Heart left ventricle (tissue), 16 donors: ENCODE measurements around the gene NRDC. TPM values are rescaled to one million over a fixed set of nuclear protein-coding genes. Genes with fewer than 3 reads are reported as not detected.
A peak's percentile ranks its signal among the peaks of the same experiment; 100 is the strongest.

Source experiments
- ATAC-seq, 4 donors: fragments of 200-7000 bp; cut with Tn5 transposase; one replicate each; pipeline ENCODE4 v1.9.1; 2020 to 2022; ENCODE audit warnings: moderate library complexity in 4 of 4, mild to moderate bottlenecking in 3 of 4, moderate number of reproducible peaks in 1 of 4
- DNase-seq, 5 donors: peaks; one replicate each; pipeline ENCODE4 v3.0.0-alpha.2; 2020
- H3K27ac ChIP-seq, 12 donors: fragments of 200-600 bp; sonication (generic) in 4 of 12; one replicate each; pipeline versions ENCODE4 v1.5.0 to v1.8.0; 2016 to 2022; ENCODE audit warnings: mild to moderate bottlenecking in 2 of 12
- H3K27me3 ChIP-seq, 9 donors: fragments of 200-600 bp; sonication (generic) in 2 of 9; one replicate each; pipeline versions ENCODE4 v1.5.1 to v1.8.0; 2016 to 2022; ENCODE audit warnings: mild to moderate bottlenecking in 3 of 9
- H3K36me3 ChIP-seq, 9 donors: fragments of 200-600 bp; sonication (generic) in 2 of 9; one replicate each; pipeline versions ENCODE4 v1.5.0 to v1.8.0; 2018 to 2022; ENCODE audit warnings: mild to moderate bottlenecking in 2 of 9
- H3K4me1 ChIP-seq, 12 donors: fragments of 200-600 bp; sonication (generic) in 4 of 12; one replicate each; pipeline versions ENCODE4 v1.5.0 to v1.8.0; 2016 to 2022; ENCODE audit warnings: mild to moderate bottlenecking in 3 of 12
- H3K4me3 ChIP-seq, 12 donors: fragments of 200-600 bp; sonication (generic) in 4 of 12; one replicate each; pipeline versions ENCODE4 v1.5.0 to v1.8.0; 2017 to 2022; ENCODE audit warnings: mild to moderate bottlenecking in 9 of 12, moderate library complexity in 4 of 12
- H3K9me3 ChIP-seq, 12 donors: fragments of 200-600 bp; sonication (generic) in 4 of 12; one replicate each; pipeline versions ENCODE4 v1.5.0 to v1.8.0; 2016 to 2022; ENCODE audit warnings: mild to moderate bottlenecking in 1 of 12
- CTCF ChIP-seq, 12 donors: fragments of 200-600 bp; sonication (generic) in 4 of 12; IDR thresholded peaks; one replicate each; pipeline versions ENCODE4 v1.5.0 to v1.8.0; 2018 to 2022; ENCODE audit warnings: antibody characterized with exemption in 12 of 12, mild to moderate bottlenecking in 5 of 12
- POLR2A ChIP-seq, 2 donors: fragments of 450-650 bp; IDR thresholded peaks; one replicate each; pipeline ENCODE4 v1.6.1; 2017; ENCODE audit warnings: antibody characterized with exemption in 2 of 2, mild to moderate bottlenecking in 2 of 2, moderate library complexity in 2 of 2
- WGBS, 4 donors: extraction: QIAGEN DNeasy Blood & Tissue Kit in 2 of 4; methylation state at CpG; one replicate each; pipeline versions ENCODE4 v1.1.5 to v1.1.7; 2013 to 2018; 5-methylcytosine and 5-hydroxymethylcytosine counted together
- intact Hi-C, 10 donors: fragments of 100-400 bp; cut with DNase I; formaldehyde crosslinking; loops; one replicate each; pipeline versions ENCODE4 v1.11.1 to v1.14.2; 2022
- long read RNA-seq, 3 donors: library from polyadenylated mRNA; unstranded; transcript quantifications; one replicate each; pipeline ENCODE4 v2.0.0, GENCODE V29; 2020 to 2021
- polyA plus RNA-seq, 2 donors: library from polyadenylated mRNA; stranded (reverse); fragments of 200-250 nt; gene quantifications; one replicate each; pipeline ENCODE4 v1.2.3, GENCODE V29; 2013
- total RNA-seq, 9 donors: library from RNA; depleted of rRNA in 2 of 9; stranded (reverse); fragments of >200 nt in 2 of 9; fragmentation: NEBNext Ultra II Directional in 3 of 9; extraction: Animal tissue kit (Norgen Biotek cat#: 25700) in 3 of 9; gene quantifications; one replicate each; pipeline versions ENCODE4 v1.1.0 to v1.2.4, GENCODE V29; 2016 to 2023
- donor health status: ischemic (EF 13 %, LVEDD 7.1; RV severe dilation, severe dysfunction).
- donor health status: healthy with polysubstance abuse.
- donor health status: DM: no; HTN: yes; CAD: no.
- donor health status: DM: no; HTN: no; CAD: no.
- donor health status: ischemic (EF 25% LVEDD 6.9; RV normal size, moderate dysfunction).
- donor health status: ischemic (EF 25% LVEDD 5.7; RV mildly dilated, moderate dysfunction).
- donor health status: healthy.
- donor health status: DM: yes; HTN: yes; CAD: no.
- donor health status: ischemic (EF 35%, LVEDD 5.7; RV mildly dilated, moderate dysfunction).
- donor health status: nonischemic (EF 11% LVEDD 7.7; RV severe dilation, severe dysfunction).
- donor health status: DM: yes; HTN: yes; CAD: no.
- donor health status: PGD.
- donor health status: ischemic (EF 29% LVEDD 5.4; RV normal size, mild dysfunction).
- donor health status: nonischemic (EF 23%, LVEDD 6.1; RV moderate dilation, normal function).

Gene NRDC, protein sequence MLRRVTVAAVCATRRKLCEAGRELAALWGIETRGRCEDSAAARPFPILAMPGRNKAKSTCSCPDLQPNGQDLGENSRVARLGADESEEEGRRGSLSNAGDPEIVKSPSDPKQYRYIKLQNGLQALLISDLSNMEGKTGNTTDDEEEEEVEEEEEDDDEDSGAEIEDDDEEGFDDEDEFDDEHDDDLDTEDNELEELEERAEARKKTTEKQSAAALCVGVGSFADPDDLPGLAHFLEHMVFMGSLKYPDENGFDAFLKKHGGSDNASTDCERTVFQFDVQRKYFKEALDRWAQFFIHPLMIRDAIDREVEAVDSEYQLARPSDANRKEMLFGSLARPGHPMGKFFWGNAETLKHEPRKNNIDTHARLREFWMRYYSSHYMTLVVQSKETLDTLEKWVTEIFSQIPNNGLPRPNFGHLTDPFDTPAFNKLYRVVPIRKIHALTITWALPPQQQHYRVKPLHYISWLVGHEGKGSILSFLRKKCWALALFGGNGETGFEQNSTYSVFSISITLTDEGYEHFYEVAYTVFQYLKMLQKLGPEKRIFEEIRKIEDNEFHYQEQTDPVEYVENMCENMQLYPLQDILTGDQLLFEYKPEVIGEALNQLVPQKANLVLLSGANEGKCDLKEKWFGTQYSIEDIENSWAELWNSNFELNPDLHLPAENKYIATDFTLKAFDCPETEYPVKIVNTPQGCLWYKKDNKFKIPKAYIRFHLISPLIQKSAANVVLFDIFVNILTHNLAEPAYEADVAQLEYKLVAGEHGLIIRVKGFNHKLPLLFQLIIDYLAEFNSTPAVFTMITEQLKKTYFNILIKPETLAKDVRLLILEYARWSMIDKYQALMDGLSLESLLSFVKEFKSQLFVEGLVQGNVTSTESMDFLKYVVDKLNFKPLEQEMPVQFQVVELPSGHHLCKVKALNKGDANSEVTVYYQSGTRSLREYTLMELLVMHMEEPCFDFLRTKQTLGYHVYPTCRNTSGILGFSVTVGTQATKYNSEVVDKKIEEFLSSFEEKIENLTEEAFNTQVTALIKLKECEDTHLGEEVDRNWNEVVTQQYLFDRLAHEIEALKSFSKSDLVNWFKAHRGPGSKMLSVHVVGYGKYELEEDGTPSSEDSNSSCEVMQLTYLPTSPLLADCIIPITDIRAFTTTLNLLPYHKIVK
- 100 to 1,000 TPM in 7 of 9 donors, 10 to 100 TPM in 2; 89.4 to 152 (median 125) TPM for total RNA-seq
- polyA plus RNA-seq, result 100 to 1,000 TPM in 1 of 2 donors, 10 to 100 TPM in 1; 93.2 to 110 TPM
- long read RNA-seq, donor 1, transcript NRDC-201 (31 exons, 3,691 nt), result major isoform, 68 of 140 reads
- long read RNA-seq, donor 1, transcript NRDC-211 (2 exons, 1,020 nt), result minor isoform, 6 of 140 reads
- long read RNA-seq, donor 1, transcript NRDC-202 (33 exons, 3,895 nt), result minor isoform, 7 of 140 reads
- long read RNA-seq, donor 1, partial matches to known transcripts, result 35 of 140 reads
- long read RNA-seq, donor 1, other reads (novel, unspliced or antisense), result 24 of 140 reads
- long read RNA-seq, donor 2, transcript NRDC-211 (2 exons, 1,020 nt), result minor isoform, 8 of 343 reads
- long read RNA-seq, donor 2, transcript NRDC-202 (33 exons, 3,895 nt), result minor isoform, 31 of 343 reads
- long read RNA-seq, donor 2, transcript NRDC-201 (31 exons, 3,691 nt), result major isoform, 185 of 343 reads
- long read RNA-seq, donor 2, partial matches to known transcripts, result 85 of 343 reads
- long read RNA-seq, donor 2, other reads (novel, unspliced or antisense), result 34 of 343 reads
- long read RNA-seq, donor 3, transcript NRDC-202 (33 exons, 3,895 nt), result minor isoform, 15 of 144 reads
- long read RNA-seq, donor 3, transcript NRDC-201 (31 exons, 3,691 nt), result major isoform, 75 of 144 reads
- long read RNA-seq, donor 3, partial matches to known transcripts, result 22 of 144 reads
- long read RNA-seq, donor 3, other reads (novel, unspliced or antisense), result 29 of 144 reads

GRCh38 chr1:51878616-51879336 lies at the start of gene NRDC:
Gene NRDC, minus strand, starts transcription at chr1:51878727. Its CDS starts 112 bp downstream, at chr1:51878615.
- peaks cover 0 to 27% (median under 1%) of the 10 kb centered on the region in 9 donors for H3K27me3 ChIP-seq
- peaks cover 8 to 46% (median 34%) of the 10 kb centered on the region in 12 donors for H3K4me1 ChIP-seq
- H3K9me3 ChIP-seq, result no peaks in the 10 kb centered on the region
- DNase-seq (peak; percentile 99 to 100 (median 100)), ATAC-seq (peak; percentile 97 to 99 (median 98))
- peak within 1 kb of the TSS; percentile 75 to 97 (median 92) for H3K4me3 ChIP-seq
- intact Hi-C loops, result loop anchor here in 1 of 10 donors (5.0 to 10.0 kb wide), 2 partner anchors 179 to 914 kb away; partner anchors contain the start of genes BTF3L4, FAF1 and TXNDC12
- TF ChIP-seq CTCF (IDR thresholded peaks at IDR 0.05) (peak in 1 of 12 donors; percentile 11), POLR2A (IDR thresholded peaks at IDR 0.05) (peak; percentile 6 to 85)
- WGBS, 4 donors, result 0 to 1% (median 0%) methylated on average over 39 to 54 of the region's 54 CpGs
- peaks cover 0 to 7% (median 0%) of the 10 kb centered on the region in 9 donors for H3K36me3 ChIP-seq
- peak within 1 kb of the TSS; percentile 81 to 99 (median 97) for H3K27ac ChIP-seq

DNA sequence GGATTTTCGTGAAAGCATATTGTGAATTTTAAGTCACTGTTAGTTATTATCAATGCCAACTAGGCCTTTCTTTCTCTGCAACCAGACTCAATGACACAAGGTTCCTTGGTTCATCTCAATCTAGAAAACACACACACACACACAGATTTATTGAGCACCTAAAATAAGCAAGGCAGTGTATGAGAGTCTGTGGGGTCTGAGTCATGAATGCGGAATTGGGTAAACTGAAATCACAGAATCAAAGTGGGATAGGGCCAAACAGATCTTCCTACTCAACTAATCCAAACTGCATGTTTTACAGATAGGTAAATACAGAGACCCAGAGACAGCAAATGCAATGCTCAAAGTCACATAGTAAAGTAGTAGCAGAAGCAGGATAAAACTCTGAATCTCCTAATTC lies 48.5 kb upstream of the NRDC start:
- WGBS, 4 donors, result 88 to 90% (median 89%) methylated on average over 2 of the region's 2 CpGs
- Histone ChIP-seq H3K9me3 (no peaks in the 10 kb centered on the region), H3K27me3 (peaks cover 0 to 25% (median 3%) of the 10 kb centered on the region in 9 donors), H3K36me3 (no peaks in the 10 kb centered on the region), H3K27ac (no peak overlapping the region), H3K4me3 (no peak overlapping the region), H3K4me1 (no peaks in the 10 kb centered on the region)
- no peak for DNase-seq
- TF ChIP-seq CTCF (IDR thresholded peaks at IDR 0.05) (no peak), POLR2A (IDR thresholded peaks at IDR 0.05) (no peak)
- no peak for ATAC-seq
- intact Hi-C loops, result no loop called here
